Nephron (organoid): Measurements from ENCODE around the gene TRIM4.
A peak's percentile ranks its signal among the peaks of the same experiment; 100 is the strongest.

Source experiments
- H3K27ac Mint-ChIP-seq, 3 experiments: 2 replicates each; pipeline ENCODE4 v1.8.0; 2020; ENCODE audit warnings: mixed read lengths in 3 of 3, mild to moderate bottlenecking in 2 of 3, moderate library complexity in 1 of 3
- H3K27me3 Mint-ChIP-seq: 2 replicates; pipeline ENCODE4 v1.8.0; 2021; ENCODE audit warnings: low read depth, mild to moderate bottlenecking, moderate library complexity, mixed read lengths
- H3K36me3 Mint-ChIP-seq: 2 replicates; pipeline ENCODE4 v1.8.0; 2020; ENCODE audit warnings: low read depth, mixed read lengths
- H3K4me1 Mint-ChIP-seq: 2 replicates; pipeline ENCODE4 v1.8.0; 2020; ENCODE audit warnings: mixed read lengths
- H3K4me3 Mint-ChIP-seq, 3 experiments: 2 replicates each; pipeline ENCODE4 v1.8.0; 2020; ENCODE audit warnings: mild to moderate bottlenecking in 3 of 3, mixed read lengths in 3 of 3, moderate library complexity in 2 of 3
- H3K9me3 Mint-ChIP-seq: 2 replicates; pipeline ENCODE4 v1.8.0; 2020; ENCODE audit warnings: mixed read lengths
- CTCF ChIP-seq, 3 experiments: fragments of 200-600 bp; sonication (generic); IDR thresholded peaks; one replicate each; pipeline ENCODE4 v1.5.0; 2021; ENCODE audit warnings: antibody characterized with exemption in 3 of 3; ENCODE audit not compliant: unreplicated experiment in 3 of 3

Gene TRIM4

GRCh38 chr7:99860281-99861127 is 58.8 kb downstream of the TRIM4 start:
- Mint-ChIP-seq H3K36me3 (no peaks in the 10 kb centered on the region), H3K27ac (peak overlapping the region; percentile 65 to 89 (median 70)), H3K4me1 (no peaks in the 10 kb centered on the region), H3K4me3 (no peak overlapping the region), H3K27me3 (peaks cover 5% of the 10 kb centered on the region), H3K9me3 (no peaks in the 10 kb centered on the region)
- no peak for TF ChIP-seq CTCF (IDR thresholded peaks at IDR 0.05; ENCODE audit: unreplicated experiment in 3 of 3)

DNA sequence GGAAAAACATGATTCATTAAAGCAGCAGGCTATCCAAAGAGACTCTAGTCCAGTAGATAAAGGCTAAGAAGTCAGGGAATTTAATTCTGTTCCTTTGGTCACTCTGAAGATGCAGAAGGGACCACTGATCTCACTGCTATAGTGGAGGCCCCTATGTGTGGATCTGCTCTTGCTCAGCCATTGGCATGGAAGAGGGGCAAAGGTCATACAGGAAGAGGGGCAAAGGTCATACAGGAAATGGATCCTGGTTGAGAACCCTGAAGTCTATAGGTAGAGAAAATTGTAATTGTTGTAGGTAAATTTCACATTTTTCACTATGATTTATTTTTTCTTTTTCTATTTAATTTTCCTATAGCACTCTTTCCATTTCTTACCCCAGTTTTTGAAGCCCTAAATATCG is 64.1 kb downstream of the TRIM4 start:
- Mint-ChIP-seq H3K4me3 (no peak overlapping the region), H3K9me3 (no peaks in the 10 kb centered on the region), H3K27me3 (peaks cover 4% of the 10 kb centered on the region), H3K36me3 (no peaks in the 10 kb centered on the region), H3K4me1 (no peaks in the 10 kb centered on the region), H3K27ac (no peak overlapping the region)
- no peak for TF ChIP-seq CTCF (IDR thresholded peaks at IDR 0.05; ENCODE audit: unreplicated experiment in 3 of 3)

DNA sequence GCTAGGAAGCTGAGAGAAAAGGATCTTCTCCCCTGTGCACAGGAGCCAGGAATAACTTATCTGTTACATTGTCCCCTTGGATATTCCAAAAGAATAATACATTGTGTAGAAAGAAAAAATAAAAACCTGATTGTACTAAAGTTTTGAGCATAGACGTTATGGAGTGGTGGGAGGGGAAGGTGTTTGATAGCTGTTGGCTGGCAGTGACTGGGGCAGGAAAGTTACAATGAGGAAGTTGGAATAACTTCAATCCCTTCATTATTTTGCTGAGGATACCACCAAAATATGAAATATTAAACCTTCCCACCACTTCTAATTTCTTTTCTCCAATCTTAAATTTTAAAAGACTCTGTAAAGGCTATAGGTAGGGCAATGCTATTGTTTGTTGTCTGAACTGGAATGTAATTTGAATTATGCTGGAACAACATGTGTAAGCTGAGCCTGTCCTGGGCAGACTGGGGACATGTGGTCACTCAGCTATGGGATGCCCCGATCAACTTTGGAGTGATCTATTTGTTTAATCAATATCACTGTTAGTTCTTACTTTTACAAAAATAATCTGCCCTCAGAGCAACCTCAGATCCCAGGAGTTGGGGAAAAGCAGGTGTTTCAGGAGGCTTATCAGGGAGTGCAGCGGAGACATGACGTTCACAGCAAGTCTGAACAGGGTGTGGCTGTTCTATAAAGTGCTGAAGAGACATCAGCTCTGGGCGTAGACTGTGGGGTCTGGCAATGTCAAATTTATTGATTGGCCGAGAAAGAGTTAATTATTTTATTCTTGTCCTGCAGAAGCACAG is 70.7 kb downstream of the TRIM4 start:
- no peak overlapping the region for H3K27ac Mint-ChIP-seq
- no peak overlapping the region for H3K4me3 Mint-ChIP-seq
- H3K27me3 Mint-ChIP-seq = no peaks in the 10 kb centered on the region
- H3K36me3 Mint-ChIP-seq = no peaks in the 10 kb centered on the region
- no peaks in the 10 kb centered on the region for H3K9me3 Mint-ChIP-seq
- TF ChIP-seq CTCF (IDR thresholded peaks at IDR 0.05; ENCODE audit: unreplicated experiment in 3 of 3) = no peak
- no peaks in the 10 kb centered on the region for H3K4me1 Mint-ChIP-seq

GRCh38 chr7:99844328-99844727 is 75.0 kb downstream of the TRIM4 start:
- Mint-ChIP-seq H3K36me3 (no peaks in the 10 kb centered on the region), H3K4me1 (no peaks in the 10 kb centered on the region), H3K27ac (no peak overlapping the region), H3K9me3 (no peaks in the 10 kb centered on the region), H3K27me3 (peaks cover 6% of the 10 kb centered on the region), H3K4me3 (no peak overlapping the region)
- no peak for TF ChIP-seq CTCF (IDR thresholded peaks at IDR 0.05; ENCODE audit: unreplicated experiment in 3 of 3)

DNA sequence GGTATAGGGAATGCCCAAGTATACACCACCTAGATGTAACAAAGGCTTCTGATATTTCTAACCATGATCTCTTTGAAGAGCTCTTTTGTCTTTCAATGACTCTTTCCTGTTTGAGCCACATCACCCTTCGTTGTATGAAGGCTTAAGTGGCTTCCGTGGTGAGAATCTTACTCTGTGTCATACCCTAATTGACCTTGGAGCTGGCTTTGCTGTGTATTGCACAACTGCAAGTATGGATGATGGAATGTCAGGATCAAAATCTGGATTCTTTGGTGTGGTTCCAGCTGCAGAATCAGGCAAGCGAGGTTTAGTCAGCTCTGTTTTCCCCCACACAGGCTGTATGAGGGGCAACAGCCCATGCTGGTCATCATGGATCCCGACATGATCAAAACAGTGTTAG is 75.5 kb downstream of the TRIM4 start:
- no peaks in the 10 kb centered on the region for H3K36me3 Mint-ChIP-seq
- H3K4me3 Mint-ChIP-seq = no peak overlapping the region
- no peak for TF ChIP-seq CTCF (IDR thresholded peaks at IDR 0.05; ENCODE audit: unreplicated experiment in 3 of 3)
- no peaks in the 10 kb centered on the region for H3K4me1 Mint-ChIP-seq
- H3K9me3 Mint-ChIP-seq = no peaks in the 10 kb centered on the region
- peaks cover 10% of the 10 kb centered on the region for H3K27me3 Mint-ChIP-seq
- no peak overlapping the region for H3K27ac Mint-ChIP-seq
